ENCODE results near the gene CYTH2. TPM values are rescaled to one million over a fixed set of nuclear protein-coding genes. Genes with fewer than 3 reads are reported as not detected.

Gene CYTH2, protein sequence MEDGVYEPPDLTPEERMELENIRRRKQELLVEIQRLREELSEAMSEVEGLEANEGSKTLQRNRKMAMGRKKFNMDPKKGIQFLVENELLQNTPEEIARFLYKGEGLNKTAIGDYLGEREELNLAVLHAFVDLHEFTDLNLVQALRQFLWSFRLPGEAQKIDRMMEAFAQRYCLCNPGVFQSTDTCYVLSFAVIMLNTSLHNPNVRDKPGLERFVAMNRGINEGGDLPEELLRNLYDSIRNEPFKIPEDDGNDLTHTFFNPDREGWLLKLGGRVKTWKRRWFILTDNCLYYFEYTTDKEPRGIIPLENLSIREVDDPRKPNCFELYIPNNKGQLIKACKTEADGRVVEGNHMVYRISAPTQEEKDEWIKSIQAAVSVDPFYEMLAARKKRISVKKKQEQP
- total RNA-seq (2014; rRNA removed; shearing (Covaris generic)) = 22.2 and 26.3 TPM in 2 replicates
- polyA plus RNA-seq (2014; cell fraction: nucleus; rRNA removed) = 62.1 and 70.4 TPM in 2 replicates

DNA sequence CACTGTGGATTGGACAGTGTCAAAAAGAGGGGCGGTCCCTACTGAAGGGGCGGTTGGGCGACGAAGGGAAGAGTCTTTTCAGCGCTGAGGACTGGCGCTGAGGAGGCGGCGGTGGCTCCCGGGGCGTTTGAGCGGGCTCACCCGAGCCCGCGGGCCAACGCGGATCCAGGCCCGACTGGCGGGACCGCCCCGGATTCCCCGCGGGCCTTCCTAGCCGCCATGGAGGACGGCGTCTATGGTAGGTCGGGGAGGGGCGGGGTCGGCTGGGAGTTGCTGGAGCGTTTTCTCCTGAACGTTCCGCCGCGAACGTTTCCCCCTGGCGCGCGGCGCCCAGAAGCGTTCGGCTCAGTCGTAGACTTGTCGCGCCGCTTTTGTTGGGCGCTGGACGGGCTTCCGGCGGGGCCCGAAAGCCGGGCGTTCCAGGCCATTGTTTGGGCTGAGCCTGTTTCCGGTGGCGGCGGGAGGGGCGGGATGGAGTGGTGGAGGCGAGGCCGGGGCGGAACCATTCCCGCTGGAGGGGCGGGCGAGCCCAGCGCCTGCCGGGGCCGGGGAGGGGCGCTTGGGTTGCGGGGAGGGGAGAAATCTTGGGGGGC, at the start of gene CYTH2:
Gene CYTH2, plus strand, starts transcription at position 81 of the 593 bp plus-strand sequence. Its CDS starts 139 bp downstream, at position 220.
- DNase-seq (ENCODE audit: extremely low read depth, low read depth) = peak; percentile 51

- no peak for DNase-seq (ENCODE audit: extremely low read depth, low read depth)
Measured at GRCh38 chr19:48421548-48421947, 47.6 kb upstream of the CYTH2 start.

DNA sequence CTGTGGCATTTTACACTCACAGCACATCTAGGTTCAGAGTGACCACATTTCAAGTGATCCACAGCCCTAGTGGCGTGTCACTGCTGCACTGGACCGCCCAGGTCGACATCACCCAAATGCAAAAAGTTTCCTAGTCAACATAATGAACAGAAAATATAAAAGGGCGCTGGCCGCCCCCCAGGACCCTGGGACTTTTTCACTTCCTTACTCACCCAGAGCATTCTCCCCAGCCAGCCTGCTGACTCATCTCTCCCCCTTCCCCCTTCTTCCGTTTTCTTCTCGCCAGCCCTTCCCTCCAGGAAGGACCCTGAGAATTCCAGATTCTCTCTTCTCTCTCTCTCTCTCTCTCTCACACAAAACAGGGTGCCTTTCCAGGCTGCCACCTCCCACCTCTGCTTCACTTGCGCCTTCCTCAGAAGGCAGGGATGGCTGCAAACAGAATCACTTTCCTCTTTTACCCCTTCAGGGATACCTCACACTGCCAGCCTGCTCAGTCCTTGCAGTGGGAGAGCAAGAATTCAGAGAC, 44.4 kb upstream of the CYTH2 start:
- DNase-seq (ENCODE audit: extremely low read depth, low read depth) = no peak

- DNase-seq (ENCODE audit: extremely low read depth, low read depth) = no peak
Measured at GRCh38 chr19:48428670-48429069, 40.5 kb upstream of the CYTH2 start.

- no peak for DNase-seq (ENCODE audit: extremely low read depth, low read depth)
Measured at GRCh38 chr19:48433337-48433736, 35.8 kb upstream of the CYTH2 start.

- no peak for DNase-seq (ENCODE audit: extremely low read depth, low read depth)
Measured at GRCh38 chr19:48436586-48436985, 32.6 kb upstream of the CYTH2 start.

- DNase-seq (ENCODE audit: extremely low read depth, low read depth) = no peak
Measured at GRCh38 chr19:48441360-48442050, 27.7 kb upstream of the CYTH2 start.

GRCh38 chr19:48442116-48443035, 26.8 kb upstream of the CYTH2 start:
- DNase-seq (ENCODE audit: extremely low read depth, low read depth) = no peak

- DNase-seq (ENCODE audit: extremely low read depth, low read depth) = no peak
Measured at GRCh38 chr19:48443256-48443655, 25.9 kb upstream of the CYTH2 start.

- DNase-seq (ENCODE audit: extremely low read depth, low read depth) = no peak
Measured at GRCh38 chr19:48443731-48444128, 25.4 kb upstream of the CYTH2 start.

GRCh38 chr19:48444129-48444935, 24.8 kb upstream of the CYTH2 start:
- DNase-seq (ENCODE audit: extremely low read depth, low read depth) = no peak

GRCh38 chr19:48444936-48445200, 24.3 kb upstream of the CYTH2 start:
- DNase-seq (ENCODE audit: extremely low read depth, low read depth) = no peak

DNA sequence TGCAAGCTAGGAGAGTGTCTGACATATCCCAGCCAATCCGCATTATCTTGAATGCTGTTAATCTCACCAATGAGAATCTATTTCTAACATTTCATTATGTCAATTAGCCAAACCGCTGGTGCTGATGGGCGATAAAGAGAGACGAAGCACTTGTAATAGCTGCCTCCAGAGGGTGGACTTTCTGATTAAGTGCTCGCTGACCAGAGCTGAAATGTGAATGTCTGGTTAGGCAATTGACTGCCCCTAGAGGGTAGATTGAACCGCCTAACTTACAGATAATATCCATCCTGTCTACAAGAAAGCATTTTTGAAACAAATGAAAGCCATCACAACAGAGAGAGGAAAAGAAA, 23.9 kb upstream of the CYTH2 start:
- DNase-seq (ENCODE audit: extremely low read depth, low read depth) = peak; percentile 43

DNA sequence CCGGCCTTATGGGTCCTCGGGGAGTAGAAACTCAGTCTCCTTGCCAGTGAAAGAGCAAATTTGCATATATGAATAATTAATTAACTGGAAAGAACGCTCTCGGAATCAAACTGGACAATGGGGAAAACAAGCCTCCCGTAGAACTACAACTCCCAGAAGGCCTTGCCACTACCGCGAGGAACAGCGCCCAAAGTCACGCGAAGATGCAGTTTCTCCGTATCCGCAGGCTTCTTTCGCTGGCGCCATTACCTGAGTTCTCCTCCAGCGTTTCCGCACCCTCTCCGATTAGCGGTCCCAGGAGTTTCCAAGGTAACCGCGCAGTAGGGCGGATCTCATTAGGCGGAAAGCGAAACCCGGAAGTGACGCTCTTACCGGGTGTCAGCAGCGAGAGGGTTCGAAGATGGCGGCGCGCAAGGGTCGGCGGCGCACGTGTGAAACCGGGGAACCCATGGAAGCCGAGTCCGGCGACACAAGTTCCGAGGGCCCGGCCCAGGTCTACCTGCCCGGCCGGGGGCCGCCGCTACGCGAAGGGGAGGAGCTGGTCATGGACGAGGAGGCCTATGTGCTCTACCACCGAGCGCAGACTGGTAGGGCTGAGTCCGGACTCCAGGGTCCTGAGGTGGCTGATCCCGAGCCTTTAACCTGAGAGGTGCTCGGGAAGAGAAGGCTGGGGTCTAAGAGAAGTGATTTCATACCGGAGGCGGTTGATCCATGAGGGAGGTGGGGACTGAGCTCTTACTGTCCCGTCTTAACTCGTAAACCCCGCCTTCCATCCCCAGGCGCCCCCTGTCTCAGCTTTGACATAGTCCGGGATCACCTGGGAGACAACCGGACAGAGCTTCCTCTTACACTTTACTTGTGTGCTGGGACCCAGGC, 23.3 kb upstream of the CYTH2 start, which contains the start of gene GRWD1:
Gene GRWD1, plus strand, starts transcription at position 378 of the 876 bp plus-strand sequence. Its CDS starts 23 bp downstream, at position 401.
- peak; percentile 94 for DNase-seq (ENCODE audit: extremely low read depth, low read depth)

GRCh38 chr19:48446579-48446978, 22.6 kb upstream of the CYTH2 start:
- no peak for DNase-seq (ENCODE audit: extremely low read depth, low read depth)

- no peak for DNase-seq (ENCODE audit: extremely low read depth, low read depth)
Measured at GRCh38 chr19:48448563-48448962, 20.6 kb upstream of the CYTH2 start.

GRCh38 chr19:48450441-48450840, 18.7 kb upstream of the CYTH2 start:
- DNase-seq (ENCODE audit: extremely low read depth, low read depth) = no peak

DNA sequence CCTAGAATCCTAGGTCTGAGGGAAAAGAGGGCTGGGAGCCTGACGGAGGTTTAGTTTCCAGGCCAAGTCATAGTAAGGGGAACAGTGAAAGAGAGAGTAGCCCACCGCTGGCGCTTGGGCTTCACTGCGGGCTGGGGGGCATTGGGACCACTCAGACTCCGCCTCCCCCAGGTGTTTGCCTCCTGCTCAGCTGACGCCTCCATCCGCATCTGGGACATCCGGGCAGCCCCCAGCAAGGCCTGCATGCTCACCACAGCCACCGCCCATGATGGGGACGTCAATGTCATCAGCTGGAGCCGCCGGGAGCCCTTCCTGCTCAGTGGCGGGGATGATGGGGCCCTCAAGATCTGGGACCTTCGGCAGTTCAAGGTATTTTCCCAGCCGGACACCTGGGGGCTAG, 18.3 kb upstream of the CYTH2 start:
- no peak for DNase-seq (ENCODE audit: extremely low read depth, low read depth)

DNA sequence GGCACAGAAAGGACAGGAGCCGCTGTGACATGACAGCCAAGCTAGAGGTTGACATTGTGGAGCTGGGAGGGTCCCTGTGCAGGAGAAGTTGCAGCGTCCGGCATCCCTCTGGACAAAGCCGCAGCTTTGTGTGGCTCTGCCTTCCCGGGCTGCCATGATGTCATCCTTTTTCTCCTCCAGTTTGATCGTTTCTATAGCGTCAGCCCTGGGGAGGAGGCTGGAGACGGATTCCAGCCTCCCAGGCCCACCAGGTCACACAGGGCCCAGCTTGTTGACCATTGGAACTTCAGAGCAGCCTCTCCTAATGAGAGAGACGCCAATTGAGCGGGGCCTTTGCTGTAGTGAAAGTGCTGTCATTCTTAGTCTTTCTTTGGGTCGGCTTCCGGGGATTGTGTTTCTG, 17.5 kb upstream of the CYTH2 start:
- no peak for DNase-seq (ENCODE audit: extremely low read depth, low read depth)

Measured in NCI-H460 (cell line).